ENCODE measurements around the gene CHST15.

Gene CHST15

GRCh38 chr10:124014416-124015154, 78.8 kb downstream of the CHST15 start:
- DNase-seq (ENCODE audit: low read depth in 1 of 2, low spot score in 1 of 2): no peak

- no peak for DNase-seq (ENCODE audit: low read depth in 1 of 2, low spot score in 1 of 2)
These were observed 79.5 kb downstream of the CHST15 start for GRCh38 chr10:124013916-124014315.

GRCh38 chr10:124012991-124013390, 80.4 kb downstream of the CHST15 start:
- no peak for DNase-seq (ENCODE audit: low read depth in 1 of 2, low spot score in 1 of 2)

GRCh38 chr10:124012583-124012982, 80.8 kb downstream of the CHST15 start:
- DNase-seq (ENCODE audit: low read depth in 1 of 2, low spot score in 1 of 2): no peak

GRCh38 chr10:124012066-124012465, 81.3 kb downstream of the CHST15 start:
- DNase-seq (ENCODE audit: low read depth in 1 of 2, low spot score in 1 of 2): no peak

- no peak for DNase-seq (ENCODE audit: low read depth in 1 of 2, low spot score in 1 of 2)
These were observed 81.9 kb downstream of the CHST15 start for GRCh38 chr10:124011464-124011863.

- DNase-seq (ENCODE audit: low read depth in 1 of 2, low spot score in 1 of 2): no peak
These were observed 82.8 kb downstream of the CHST15 start for GRCh38 chr10:124010563-124011131.

GRCh38 chr10:124010024-124010423, 83.4 kb downstream of the CHST15 start:
- no peak for DNase-seq (ENCODE audit: low read depth in 1 of 2, low spot score in 1 of 2)

- no peak for DNase-seq (ENCODE audit: low read depth in 1 of 2, low spot score in 1 of 2)
These were observed 84.0 kb downstream of the CHST15 start for GRCh38 chr10:124009231-124010015.

GRCh38 chr10:124008681-124009080, 84.7 kb downstream of the CHST15 start:
- DNase-seq (ENCODE audit: low read depth in 1 of 2, low spot score in 1 of 2): no peak

GRCh38 chr10:124008187-124008586, 85.2 kb downstream of the CHST15 start:
- no peak for DNase-seq (ENCODE audit: low read depth in 1 of 2, low spot score in 1 of 2)

GRCh38 chr10:124007773-124008145, 85.6 kb downstream of the CHST15 start:
- DNase-seq (ENCODE audit: low read depth in 1 of 2, low spot score in 1 of 2): no peak

- no peak for DNase-seq (ENCODE audit: low read depth in 1 of 2, low spot score in 1 of 2)
These were observed 86.2 kb downstream of the CHST15 start for GRCh38 chr10:124007102-124007772.

GRCh38 chr10:124006526-124006925, 86.9 kb downstream of the CHST15 start:
- no peak for DNase-seq (ENCODE audit: low read depth in 1 of 2, low spot score in 1 of 2)

GRCh38 chr10:124005991-124006392, 87.4 kb downstream of the CHST15 start:
- DNase-seq (ENCODE audit: low read depth in 1 of 2, low spot score in 1 of 2): no peak

GRCh38 chr10:124005091-124005490, 88.3 kb downstream of the CHST15 start:
- no peak for DNase-seq (ENCODE audit: low read depth in 1 of 2, low spot score in 1 of 2)

GRCh38 chr10:124004663-124005004, 88.8 kb downstream of the CHST15 start:
- DNase-seq (ENCODE audit: low read depth in 1 of 2, low spot score in 1 of 2): no peak

- DNase-seq (ENCODE audit: low read depth in 1 of 2, low spot score in 1 of 2): no peak
These were observed 89.3 kb downstream of the CHST15 start for GRCh38 chr10:124003871-124004662.

- DNase-seq (ENCODE audit: low read depth in 1 of 2, low spot score in 1 of 2): no peak
These were observed 89.9 kb downstream of the CHST15 start for GRCh38 chr10:124003481-124003870.

- no peak for DNase-seq (ENCODE audit: low read depth in 1 of 2, low spot score in 1 of 2)
These were observed 90.4 kb downstream of the CHST15 start for GRCh38 chr10:124003070-124003419.

All from activated T-helper 1 cell treated with anti-CD3 and anti-CD28 coated beads, Interleukin-2, amount 50 U/mL, for 16 hours (primary cell).